ENCODE results near the gene TMEM179. TPM values are rescaled to one million over a fixed set of nuclear protein-coding genes. Genes with fewer than 3 reads are reported as not detected.
A peak's percentile ranks its signal among the peaks of the same experiment; 100 is the strongest.

The TMEM179 gene
- total RNA-seq, 2 donors from 2014 or later: 0.48 to 0.84 TPM

DNA sequence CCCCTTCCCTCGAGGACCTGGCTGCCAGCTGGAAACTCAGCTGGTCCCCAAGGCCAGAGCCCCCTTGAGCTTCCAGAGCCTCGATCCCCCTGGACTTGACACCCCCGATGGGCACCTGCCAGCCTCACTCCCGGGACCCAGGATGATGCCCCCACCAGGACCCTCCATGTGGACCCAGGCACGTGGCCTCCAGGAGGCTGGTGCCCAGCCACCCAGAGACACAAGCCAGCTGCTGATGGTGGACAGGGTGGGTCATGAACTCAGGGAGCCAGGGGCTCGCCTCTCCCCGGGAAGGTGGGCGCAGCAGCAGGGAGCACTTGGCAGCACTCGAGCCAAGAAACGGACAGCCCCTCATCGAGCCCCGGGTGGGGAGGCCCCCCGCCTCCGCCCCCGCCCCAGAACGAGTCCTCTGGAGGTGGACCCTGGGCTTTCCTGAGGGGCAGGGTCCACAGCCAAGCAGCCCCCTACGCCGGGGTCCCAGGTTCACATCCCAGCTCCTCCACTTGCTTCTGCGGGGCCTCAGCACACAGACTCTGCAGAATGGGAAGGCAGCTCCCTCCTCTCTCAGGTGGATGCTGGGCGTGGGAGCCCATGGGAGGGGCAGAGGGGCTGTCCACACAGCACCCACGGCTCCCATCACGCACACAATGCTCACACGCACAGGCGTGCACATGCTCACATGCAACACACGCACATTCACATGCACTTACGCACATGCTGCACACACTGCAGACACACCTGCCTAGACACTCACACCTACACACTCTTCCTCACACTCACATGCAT, 12.9 kb downstream of the TMEM179 start:
- Mint-ChIP-seq H3K36me3 (no peaks in the 10 kb centered on the region), H3K9me3 (no peaks in the 10 kb centered on the region), H3K4me1 (ENCODE audit: low read depth in 2 of 2) (peaks cover 5 to 6% of the 10 kb centered on the region in 2 donors), H3K4me3 (no peak overlapping the region), H3K27me3 (peaks cover 4 to 7% of the 10 kb centered on the region in 2 donors), H3K27ac (no peak overlapping the region)
- DNase-seq (ENCODE audit: low spot score): no peak
- no peak for ATAC-seq

DNA sequence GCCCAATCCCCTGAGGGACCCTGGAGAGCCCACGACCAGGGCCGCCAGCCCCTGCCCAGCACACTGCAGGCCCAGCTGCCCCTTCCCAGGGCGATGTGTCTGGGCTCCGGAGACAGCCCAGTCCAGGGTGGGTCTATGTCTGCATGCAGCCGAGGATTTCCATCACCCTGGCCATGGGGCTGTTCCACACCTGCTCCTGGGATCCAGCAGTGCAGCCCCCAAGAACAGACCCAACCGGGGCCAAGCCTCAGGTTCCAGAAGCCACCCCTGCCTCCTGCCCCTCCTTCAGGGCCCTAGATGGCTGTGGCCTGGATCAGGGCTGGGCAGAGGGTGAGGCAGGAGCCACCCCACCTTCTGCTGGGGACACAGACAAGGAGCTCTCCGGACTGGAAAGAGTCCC, 13.5 kb downstream of the TMEM179 start:
- no peak overlapping the region for H3K4me3 Mint-ChIP-seq
- ATAC-seq (no peak), DNase-seq (ENCODE audit: low spot score) (no peak)
- H3K4me1 Mint-ChIP-seq (ENCODE audit: low read depth in 2 of 2): peaks cover 5 to 6% of the 10 kb centered on the region in 2 donors
- H3K36me3 Mint-ChIP-seq: no peaks in the 10 kb centered on the region
- no peak overlapping the region for H3K27ac Mint-ChIP-seq
- H3K27me3 Mint-ChIP-seq: peaks cover 4 to 7% of the 10 kb centered on the region in 2 donors
- H3K9me3 Mint-ChIP-seq: no peaks in the 10 kb centered on the region

DNA sequence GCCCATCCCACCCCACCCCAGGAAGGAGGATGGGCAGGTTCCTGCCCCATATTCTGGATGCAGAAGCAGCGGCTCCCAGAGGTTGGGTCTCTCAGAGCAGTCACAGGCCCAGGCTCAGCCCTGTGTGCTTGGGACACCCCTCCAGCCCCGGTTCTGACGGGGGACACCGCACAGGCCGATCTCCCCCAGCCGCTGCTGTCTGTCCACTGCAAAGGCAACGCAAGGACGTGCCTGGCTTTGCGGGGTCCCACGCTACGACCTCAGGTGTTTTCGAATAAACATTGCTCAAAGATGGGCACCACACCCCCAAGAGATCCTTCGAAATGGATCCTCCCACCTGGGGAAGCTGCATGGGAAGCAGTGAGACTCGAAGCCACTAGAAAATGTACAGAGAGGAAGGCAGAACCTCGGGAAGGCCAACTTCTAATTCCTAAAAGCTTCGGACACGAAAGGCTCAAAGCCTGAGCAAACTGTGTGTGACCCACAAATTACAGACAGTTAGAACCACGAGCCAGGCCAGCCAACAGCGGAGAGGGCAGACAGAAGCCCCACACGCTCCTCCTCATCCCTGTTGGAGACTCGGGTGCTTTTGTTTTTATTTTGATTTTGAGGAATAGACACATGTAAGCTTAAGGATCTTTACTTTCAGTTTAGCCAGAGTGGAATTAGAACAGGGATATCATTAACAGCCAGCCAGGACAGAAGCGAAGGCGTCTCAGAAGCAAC, 14.2 kb downstream of the TMEM179 start:
- no peak overlapping the region for H3K4me3 Mint-ChIP-seq
- H3K27me3 Mint-ChIP-seq: peaks cover 4 to 7% of the 10 kb centered on the region in 2 donors
- DNase-seq (ENCODE audit: low spot score): no peak
- H3K36me3 Mint-ChIP-seq: no peaks in the 10 kb centered on the region
- no peaks in the 10 kb centered on the region for H3K9me3 Mint-ChIP-seq
- H3K4me1 Mint-ChIP-seq (ENCODE audit: low read depth in 2 of 2): peaks cover 5 to 6% of the 10 kb centered on the region in 2 donors
- H3K27ac Mint-ChIP-seq: no peak overlapping the region
- ATAC-seq: no peak

DNA sequence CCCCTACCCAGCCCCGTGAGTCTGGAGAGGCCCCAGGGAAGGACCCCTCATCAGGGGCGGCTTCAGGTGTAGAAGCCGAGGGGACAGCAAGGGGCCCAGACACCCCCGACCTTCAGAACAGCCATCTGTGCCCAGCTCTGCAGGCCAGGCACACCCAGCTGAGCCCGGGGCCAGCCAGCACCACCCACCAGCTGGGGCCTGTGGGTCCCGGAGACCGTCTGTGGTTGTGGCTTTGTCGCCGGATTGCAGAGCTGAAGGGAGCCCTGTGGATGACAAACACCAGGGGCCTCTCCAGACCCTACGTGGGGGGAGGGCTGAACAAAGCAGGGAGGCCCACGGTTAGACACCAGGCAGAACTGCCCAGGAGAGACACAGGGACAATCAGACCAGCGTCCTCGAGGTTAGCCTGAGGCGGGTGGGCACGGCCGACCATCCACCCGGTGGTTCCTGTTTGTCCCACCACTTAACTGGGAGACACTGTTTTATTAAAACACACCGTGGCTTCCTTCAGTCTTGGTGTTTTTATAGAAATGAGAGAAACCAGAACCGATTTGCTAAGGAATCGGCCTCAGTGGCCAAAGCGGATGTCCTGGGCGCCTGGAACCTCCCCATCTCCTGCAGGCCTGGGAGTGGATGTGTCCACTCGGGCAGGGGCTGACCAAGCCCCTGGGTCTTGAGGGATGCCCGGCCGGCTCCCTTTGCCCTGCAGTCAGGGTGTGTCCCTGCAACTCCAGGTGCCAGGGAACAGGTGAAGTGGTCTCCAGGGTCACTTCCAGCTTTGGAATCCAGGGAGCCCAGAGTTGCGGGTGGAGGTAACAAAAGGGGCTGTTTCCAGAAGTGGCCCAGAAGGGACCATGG, 15.0 kb downstream of the TMEM179 start:
- no peaks in the 10 kb centered on the region for H3K9me3 Mint-ChIP-seq
- H3K27me3 Mint-ChIP-seq: peaks cover 4 to 7% of the 10 kb centered on the region in 2 donors
- H3K36me3 Mint-ChIP-seq: no peaks in the 10 kb centered on the region
- H3K27ac Mint-ChIP-seq: no peak overlapping the region
- H3K4me3 Mint-ChIP-seq: no peak overlapping the region
- H3K4me1 Mint-ChIP-seq (ENCODE audit: low read depth in 2 of 2): peaks cover 5 to 6% of the 10 kb centered on the region in 2 donors
- DNase-seq (ENCODE audit: low spot score): no peak
- ATAC-seq: no peak

DNA sequence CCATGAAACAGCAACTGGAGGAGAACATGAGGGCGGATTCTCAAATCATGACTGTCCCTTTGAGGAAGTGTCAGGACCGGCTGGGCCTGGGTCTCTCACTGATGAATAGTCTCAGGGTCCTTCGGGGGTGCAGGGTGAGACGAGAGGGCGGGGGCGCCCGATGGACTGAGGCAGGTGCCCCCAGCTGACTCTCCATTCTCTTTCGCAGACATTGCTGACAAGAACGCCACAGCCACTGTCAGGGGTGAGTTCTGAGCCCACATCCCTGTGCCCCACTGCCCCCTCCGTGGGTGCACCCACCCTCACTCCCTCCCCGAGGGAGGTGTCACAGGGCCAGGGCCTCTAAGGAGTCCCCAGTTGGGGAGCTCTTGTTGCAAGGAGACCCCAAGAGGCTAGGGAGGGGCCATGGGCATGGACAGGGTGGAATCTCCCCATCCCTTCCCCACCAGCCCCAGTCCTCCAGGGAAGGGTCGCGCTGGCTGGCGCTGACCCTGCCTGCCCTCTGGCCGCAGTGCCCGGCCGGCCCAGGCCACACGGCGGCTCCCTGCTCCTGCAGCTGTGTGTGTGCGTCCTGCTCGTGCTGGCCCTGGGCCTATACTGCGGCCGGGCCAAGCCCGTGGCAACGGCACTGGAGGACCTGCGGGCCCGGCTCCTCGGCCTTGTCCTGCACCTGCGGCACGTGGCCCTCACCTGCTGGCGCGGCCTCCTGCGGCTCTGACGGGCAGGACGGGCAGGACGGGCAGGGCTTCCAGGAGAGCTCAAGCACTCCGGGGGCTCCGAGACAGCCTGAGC, 16.3 kb downstream of the TMEM179 start:
- Mint-ChIP-seq H3K27me3 (peaks cover 4 to 7% of the 10 kb centered on the region in 2 donors), H3K36me3 (no peaks in the 10 kb centered on the region), H3K4me1 (ENCODE audit: low read depth in 2 of 2) (peaks cover 5 to 6% of the 10 kb centered on the region in 2 donors), H3K27ac (no peak overlapping the region), H3K4me3 (no peak overlapping the region), H3K9me3 (no peaks in the 10 kb centered on the region)
- ATAC-seq: no peak
- no peak for DNase-seq (ENCODE audit: low spot score)

DNA sequence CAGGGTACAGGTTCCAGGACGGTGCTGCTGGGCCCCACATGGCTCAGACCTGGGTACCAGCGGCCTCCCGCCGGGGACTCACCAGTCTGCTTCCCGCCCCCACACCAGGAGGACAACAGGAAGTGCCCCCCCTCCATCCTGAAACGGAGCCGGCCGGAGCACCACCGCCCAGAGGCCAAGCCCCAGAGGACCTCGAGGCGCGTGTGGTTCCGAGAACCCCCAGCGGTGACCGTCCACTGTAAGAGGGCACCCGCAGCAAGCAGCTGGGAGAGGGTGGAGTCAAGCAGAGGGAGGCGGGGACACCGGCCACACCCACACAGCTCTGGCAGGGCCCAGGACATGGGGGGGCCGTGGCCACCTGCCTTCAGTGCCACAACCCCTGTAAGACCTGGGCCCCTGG, 16.9 kb downstream of the TMEM179 start:
- DNase-seq (ENCODE audit: low spot score): no peak
- peaks cover 5 to 6% of the 10 kb centered on the region in 2 donors for H3K4me1 Mint-ChIP-seq (ENCODE audit: low read depth in 2 of 2)
- H3K27me3 Mint-ChIP-seq: peaks cover 4 to 7% of the 10 kb centered on the region in 2 donors
- no peak overlapping the region for H3K4me3 Mint-ChIP-seq
- ATAC-seq: no peak
- no peak overlapping the region for H3K27ac Mint-ChIP-seq
- no peaks in the 10 kb centered on the region for H3K9me3 Mint-ChIP-seq
- no peaks in the 10 kb centered on the region for H3K36me3 Mint-ChIP-seq

DNA sequence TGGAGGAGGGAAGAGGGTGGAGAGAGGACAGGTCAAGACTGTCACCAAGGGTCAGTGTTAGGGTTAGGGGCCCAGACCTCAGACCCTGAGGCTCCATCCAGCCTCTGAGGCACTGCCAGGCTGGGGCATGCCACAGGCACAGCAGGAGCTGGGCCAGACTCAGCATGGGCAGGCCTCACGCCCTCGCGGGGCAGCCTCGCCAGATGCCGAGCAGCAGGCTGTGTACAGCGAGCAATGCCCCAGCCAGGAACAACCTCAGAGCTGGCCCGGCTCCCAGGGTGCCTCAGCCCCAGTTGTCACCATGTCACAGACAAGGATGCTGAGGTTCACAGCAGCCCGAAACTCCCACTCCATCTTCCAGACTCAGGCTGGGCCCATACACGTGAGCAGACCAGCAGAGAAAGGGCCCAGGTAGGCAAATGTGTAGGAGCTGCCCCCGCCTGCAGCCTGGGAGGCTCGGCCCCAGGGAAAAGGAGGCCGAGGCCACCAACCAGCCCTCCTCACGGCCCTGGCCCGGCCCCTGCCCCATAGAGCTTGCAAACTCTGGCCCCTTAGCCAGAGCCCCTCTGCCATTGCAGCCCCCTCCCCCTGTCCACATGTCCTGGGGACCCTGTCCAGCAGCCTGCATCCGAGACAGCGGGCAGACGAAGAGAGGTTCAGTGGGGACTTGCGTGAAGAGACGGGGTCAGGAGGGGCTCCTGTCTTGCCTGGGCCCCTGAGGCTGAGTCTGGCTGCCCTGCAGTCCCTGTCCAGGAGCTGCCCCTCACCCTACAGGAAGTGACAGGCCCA, 17.5 kb downstream of the TMEM179 start:
- H3K4me3 Mint-ChIP-seq: no peak overlapping the region
- ATAC-seq: no peak
- DNase-seq (ENCODE audit: low spot score): no peak
- H3K9me3 Mint-ChIP-seq: no peaks in the 10 kb centered on the region
- no peaks in the 10 kb centered on the region for H3K36me3 Mint-ChIP-seq
- peaks cover 0 to 1% of the 10 kb centered on the region in 2 donors for H3K4me1 Mint-ChIP-seq (ENCODE audit: low read depth in 2 of 2)
- H3K27me3 Mint-ChIP-seq: peaks cover 0 to 2% of the 10 kb centered on the region in 2 donors
- no peak overlapping the region for H3K27ac Mint-ChIP-seq

DNA sequence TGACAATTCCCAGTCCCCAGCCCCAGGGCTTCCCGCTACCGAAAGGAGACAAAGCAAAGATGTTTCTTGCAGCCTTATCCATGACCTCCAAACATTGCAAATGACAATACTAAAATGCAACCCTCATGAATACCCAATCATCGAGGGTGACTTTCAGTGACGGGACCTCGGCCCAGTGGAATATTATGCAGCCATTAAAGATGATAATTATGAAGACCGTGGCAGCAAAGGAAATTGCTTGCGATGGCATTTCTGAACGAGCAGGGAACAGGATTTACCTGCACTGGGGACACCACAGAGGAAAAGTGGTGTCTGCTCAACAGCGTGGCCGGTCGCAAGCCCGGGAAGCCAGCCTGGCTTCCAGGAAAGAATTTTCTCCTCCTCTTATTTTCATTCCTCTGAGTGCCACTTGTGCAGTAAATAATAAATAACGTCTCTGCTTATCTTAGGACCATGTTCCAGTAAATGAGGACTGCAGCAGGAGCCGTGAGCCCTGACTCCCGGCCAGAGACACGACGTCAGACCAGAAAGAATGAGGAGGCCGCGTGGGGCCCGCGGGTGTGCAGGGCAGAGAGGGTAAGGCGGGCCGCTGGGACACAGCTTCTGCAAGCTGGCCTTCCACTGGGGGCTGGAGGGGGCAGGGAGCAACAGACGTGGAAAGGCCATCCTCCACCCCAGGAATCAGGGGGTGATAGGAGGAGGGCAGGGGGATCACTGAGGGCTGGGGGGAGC, 18.4 kb downstream of the TMEM179 start:
- no peaks in the 10 kb centered on the region for H3K36me3 Mint-ChIP-seq
- H3K27ac Mint-ChIP-seq: no peak overlapping the region
- H3K4me3 Mint-ChIP-seq: no peak overlapping the region
- H3K4me1 Mint-ChIP-seq (ENCODE audit: low read depth in 2 of 2): no peaks in the 10 kb centered on the region
- no peak for ATAC-seq
- H3K27me3 Mint-ChIP-seq: no peaks in the 10 kb centered on the region
- no peak for DNase-seq (ENCODE audit: low spot score)
- H3K9me3 Mint-ChIP-seq: no peaks in the 10 kb centered on the region

DNA sequence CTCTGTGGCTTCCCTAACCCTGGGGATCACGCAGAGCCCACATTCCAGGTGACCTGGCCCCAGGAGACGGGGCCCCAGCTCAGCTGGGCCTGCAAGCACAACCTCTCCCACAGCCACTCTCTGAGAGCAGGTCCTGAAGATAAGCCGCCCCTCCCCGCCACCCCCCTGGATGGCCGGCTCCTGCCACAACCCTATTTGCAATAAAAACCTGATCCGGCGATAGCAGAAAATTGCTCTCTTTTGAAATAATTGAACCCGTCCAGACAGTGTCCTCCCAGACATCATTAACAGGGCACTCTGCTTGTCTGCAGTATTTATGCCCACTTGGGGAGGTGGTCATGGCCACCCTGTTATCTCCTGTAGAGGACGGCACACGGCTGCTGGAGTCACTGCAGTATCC, 20.0 kb downstream of the TMEM179 start:
- H3K4me1 Mint-ChIP-seq (ENCODE audit: low read depth in 2 of 2): no peaks in the 10 kb centered on the region
- no peak for ATAC-seq

DNA sequence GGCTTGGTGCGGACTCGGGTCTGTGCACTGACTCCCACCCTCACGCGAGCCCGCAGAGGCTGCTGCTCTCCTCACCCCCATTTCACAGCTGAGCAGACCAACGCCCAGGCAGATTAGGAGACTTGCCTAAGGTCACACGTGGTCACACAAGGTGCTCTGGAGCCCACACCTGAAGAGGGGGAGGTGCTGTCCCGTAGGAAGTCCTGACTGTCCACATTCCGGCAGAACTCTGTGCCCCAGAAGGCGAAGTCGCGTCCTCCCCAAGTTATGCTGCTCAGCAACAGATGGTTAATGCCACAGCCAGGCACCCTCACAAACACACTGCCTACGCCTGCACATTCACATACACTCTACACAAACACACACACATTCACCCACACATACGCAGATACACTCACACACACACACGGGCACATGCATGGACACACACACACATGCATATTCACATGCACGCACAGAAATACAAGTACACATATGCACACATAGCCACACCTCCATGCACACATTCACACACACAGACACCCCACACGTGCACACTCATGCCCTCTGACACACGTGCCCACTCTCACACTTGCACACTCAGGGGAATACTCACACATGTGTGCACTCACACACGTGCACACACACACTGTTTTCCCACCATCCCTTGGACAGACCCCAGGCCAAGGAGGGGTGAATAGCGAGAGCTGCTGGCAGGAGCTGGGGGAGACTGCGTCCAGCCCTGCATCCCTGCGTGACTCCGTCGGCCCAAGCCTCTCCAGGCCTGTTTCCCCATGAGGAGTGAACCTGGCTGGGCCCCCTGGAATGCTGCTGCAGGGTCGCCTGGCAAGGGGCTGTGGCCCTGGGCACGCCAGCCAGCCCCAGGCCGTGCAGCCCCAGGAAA, 20.9 kb downstream of the TMEM179 start:
- H3K9me3 Mint-ChIP-seq: no peaks in the 10 kb centered on the region
- H3K4me3 Mint-ChIP-seq: peak overlapping the region; percentile 6
- DNase-seq (ENCODE audit: low spot score): no peak

More for the DNA sequence above, 20.0 kb downstream of the TMEM179 start:
- no peak for DNase-seq (ENCODE audit: low spot score)
- H3K36me3 Mint-ChIP-seq: no peaks in the 10 kb centered on the region
- H3K27me3 Mint-ChIP-seq: no peaks in the 10 kb centered on the region
- H3K4me3 Mint-ChIP-seq: no peak overlapping the region
- H3K27ac Mint-ChIP-seq: no peak overlapping the region
- no peaks in the 10 kb centered on the region for H3K9me3 Mint-ChIP-seq

DNA sequence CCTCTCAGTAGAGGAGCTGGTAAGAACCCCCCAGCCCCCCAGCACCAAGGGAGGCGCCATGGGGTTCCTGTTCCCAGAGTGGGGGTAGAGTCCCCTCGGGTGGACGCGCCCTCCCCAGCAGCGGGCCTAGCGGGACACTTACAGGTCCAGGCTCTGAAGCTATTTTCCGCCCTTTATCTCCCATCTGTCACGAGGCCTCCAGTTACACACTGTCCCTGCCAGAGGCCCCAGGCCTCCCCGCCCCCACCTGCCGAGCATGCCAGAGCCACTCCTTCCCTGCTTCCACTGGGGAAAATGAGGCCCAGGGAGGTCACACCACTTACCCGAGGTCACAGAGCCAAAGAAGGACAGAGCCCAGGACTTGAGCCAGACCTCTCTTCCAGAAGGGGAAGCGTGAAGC, 21.9 kb downstream of the TMEM179 start:
- no peaks in the 10 kb centered on the region for H3K27me3 Mint-ChIP-seq
- no peak overlapping the region for H3K4me3 Mint-ChIP-seq
- no peak overlapping the region for H3K27ac Mint-ChIP-seq
- no peaks in the 10 kb centered on the region for H3K36me3 Mint-ChIP-seq
- H3K9me3 Mint-ChIP-seq: no peaks in the 10 kb centered on the region
- no peak for ATAC-seq
- no peaks in the 10 kb centered on the region for H3K4me1 Mint-ChIP-seq (ENCODE audit: low read depth in 2 of 2)
- no peak for DNase-seq (ENCODE audit: low spot score)

More for the DNA sequence above, 20.9 kb downstream of the TMEM179 start:
- no peak for ATAC-seq
- H3K4me1 Mint-ChIP-seq (ENCODE audit: low read depth in 2 of 2): no peaks in the 10 kb centered on the region
- H3K27me3 Mint-ChIP-seq: no peaks in the 10 kb centered on the region
- H3K27ac Mint-ChIP-seq: no peak overlapping the region
- H3K36me3 Mint-ChIP-seq: no peaks in the 10 kb centered on the region
